Right atrium auricular region (tissue), 2 donors: ENCODE results near the gene NGFR. TPM values are rescaled to one million over a fixed set of nuclear protein-coding genes. Genes with fewer than 3 reads are reported as not detected.
"Not testable (repeated sequence)": the region's sequence is repeated elsewhere in the genome, so short reads cannot be mapped to it uniquely, and the experiment has no call there.

Source experiments
- DNase-seq: peaks from one replicate; pipeline ENCODE4 v3.0.0-alpha.2; 2019; ENCODE audit warnings: low spot score
- H3K27ac ChIP-seq, 2 donors: fragments of 200-600 bp; sonication (generic); 1 replicate in 1 of 2; 2 replicates in 1 of 2; pipeline ENCODE4 v1.5.1; 2016 to 2019
- H3K27me3 ChIP-seq, 2 donors: fragments of 200-600 bp; sonication (generic); one replicate each; pipeline versions ENCODE4 v1.5.1 to v1.6.0; 2017 to 2019
- H3K36me3 ChIP-seq: fragments of 200-600 bp; sonication (generic); one replicate; pipeline ENCODE4 v1.5.1; 2016
- H3K4me1 ChIP-seq, 2 donors: fragments of 200-600 bp; sonication (generic); one replicate each; pipeline versions ENCODE4 v1.5.1 to v1.6.0; 2017 to 2019
- H3K4me3 ChIP-seq, 2 donors: fragments of 200-600 bp; sonication (generic); 1 replicate in 1 of 2; 2 replicates in 1 of 2; pipeline ENCODE4 v1.5.1; 2017 to 2019; ENCODE audit warnings: mild to moderate bottlenecking in 1 of 2, moderate library complexity in 1 of 2
- H3K9me3 ChIP-seq, 2 donors: fragments of 200-600 bp; sonication (generic); one replicate each; pipeline ENCODE4 v1.5.1; 2019
- CTCF ChIP-seq, 2 donors: fragments of 200-600 bp; sonication (generic); IDR thresholded peaks; one replicate each; pipeline ENCODE4 v1.5.1; 2019; ENCODE audit warnings: antibody characterized with exemption in 2 of 2
- total RNA-seq, 2 donors: library from RNA; depleted of rRNA; stranded (reverse); fragments of >200 nt; gene quantifications; one replicate each; pipeline ENCODE4 v1.1.0, GENCODE V29; 2016

Gene NGFR
- total RNA-seq, 2 donors from 2014 or later: 13.9 to 16.7 TPM

- DNase-seq: no peak
- Histone ChIP-seq H3K36me3 (no peaks in the 10 kb centered on the region), H3K27me3 (peaks cover 6 to 10% of the 10 kb centered on the region in 2 donors), H3K4me3 (no peak overlapping the region), H3K4me1 (peaks cover 0 to 28% of the 10 kb centered on the region in 2 donors), H3K9me3 (no peaks in the 10 kb centered on the region), H3K27ac (no peak overlapping the region)
- TF ChIP-seq CTCF (IDR thresholded peaks at IDR 0.05): no peak
Observed at GRCh38 chr17:49501496-49501895, 6.4 kb downstream of the NGFR start.

GRCh38 chr17:49502254-49502653 is 7.2 kb downstream of the NGFR start:
- no peaks in the 10 kb centered on the region for H3K9me3 ChIP-seq
- peaks cover 0 to 21% of the 10 kb centered on the region in 2 donors for H3K4me1 ChIP-seq
- H3K4me3 ChIP-seq: no peak overlapping the region
- no peak for DNase-seq
- no peak for TF ChIP-seq CTCF (IDR thresholded peaks at IDR 0.05)
- no peak overlapping the region for H3K27ac ChIP-seq
- H3K27me3 ChIP-seq: peaks cover 1 to 10% of the 10 kb centered on the region in 2 donors
- no peaks in the 10 kb centered on the region for H3K36me3 ChIP-seq

GRCh38 chr17:49502680-49503079 is 7.6 kb downstream of the NGFR start:
- not testable (repeated sequence) for H3K27ac ChIP-seq, DNase-seq, H3K9me3 ChIP-seq, H3K36me3 ChIP-seq, H3K27me3 ChIP-seq, H3K4me3 ChIP-seq
- H3K4me1 ChIP-seq: peaks cover 0 to 16% of the 10 kb centered on the region in 2 donors

- TF ChIP-seq CTCF (IDR thresholded peaks at IDR 0.05): no peak
- no peak overlapping the region for H3K4me3 ChIP-seq
- no peaks in the 10 kb centered on the region for H3K36me3 ChIP-seq
- no peak overlapping the region for H3K27ac ChIP-seq
- peaks cover 0 to 9% of the 10 kb centered on the region in 2 donors for H3K4me1 ChIP-seq
- no peak for DNase-seq
- H3K27me3 ChIP-seq: no peaks in the 10 kb centered on the region
- no peaks in the 10 kb centered on the region for H3K9me3 ChIP-seq
Observed at GRCh38 chr17:49504369-49504768, 9.3 kb downstream of the NGFR start.

GRCh38 chr17:49505854-49506253 is 10.8 kb downstream of the NGFR start:
- no peak for TF ChIP-seq CTCF (IDR thresholded peaks at IDR 0.05)
- H3K27me3 ChIP-seq: no peaks in the 10 kb centered on the region
- DNase-seq: no peak

GRCh38 chr17:49506282-49506681 is 11.2 kb downstream of the NGFR start:
- no peak for TF ChIP-seq CTCF (IDR thresholded peaks at IDR 0.05)
- Histone ChIP-seq H3K27me3 (no peaks in the 10 kb centered on the region), H3K9me3 (no peaks in the 10 kb centered on the region), H3K36me3 (no peaks in the 10 kb centered on the region), H3K4me1 (peaks cover 0 to 9% of the 10 kb centered on the region in 2 donors), H3K4me3 (no peak overlapping the region), H3K27ac (no peak overlapping the region)
- DNase-seq: no peak

More at GRCh38 chr17:49505854-49506253, 10.8 kb downstream of the NGFR start:
- Histone ChIP-seq H3K27ac (no peak overlapping the region), H3K4me3 (no peak overlapping the region), H3K9me3 (no peaks in the 10 kb centered on the region), H3K4me1 (peaks cover 0 to 9% of the 10 kb centered on the region in 2 donors), H3K36me3 (no peaks in the 10 kb centered on the region)
